Testis (tissue), 2 donors: ENCODE data around the gene SGCG.

Experiments used
- CTCF ChIP-seq, 3 experiments: fragments of 450-650 bp in 2 of 3; fragments of 200-600 bp in 1 of 3; sonication (generic) in 1 of 3; IDR thresholded peaks; one replicate each; pipeline ENCODE4 v1.5.1; 2016 to 2019; ENCODE audit warnings: antibody characterized with exemption in 3 of 3, mild to moderate bottlenecking in 2 of 3, moderate library complexity in 1 of 3
- POLR2A ChIP-seq: fragments of 450-650 bp; IDR thresholded peaks from one replicate; pipeline ENCODE4 v1.6.1; 2017; ENCODE audit warnings: antibody characterized with exemption, mild to moderate bottlenecking, moderate library complexity

- no peak for TF ChIP-seq CTCF (IDR thresholded peaks at IDR 0.05)
- TF ChIP-seq POLR2A, result no peak
Observed at GRCh38 chr13:23273498-23273897, 92.7 kb downstream of the SGCG start.
